HFFc6 (cell line): ENCODE results near the gene CAPN5. TPM values are rescaled to one million over a fixed set of nuclear protein-coding genes. Genes with fewer than 3 reads are reported as not detected.

Experiments used
- DNase-seq: peaks from one replicate; pipeline ENCODE4 v3.0.0-alpha.2; 2018
- H3K27ac Mint-ChIP-seq: 2 replicates; pipeline ENCODE4 v1.8.0; 2020; ENCODE audit warnings: mild to moderate bottlenecking, mixed read lengths
- H3K27me3 Mint-ChIP-seq: 2 replicates; pipeline ENCODE4 v1.8.0; 2021; ENCODE audit warnings: mild to moderate bottlenecking, moderate library complexity, mixed read lengths; ENCODE audit not compliant: insufficient read depth
- H3K36me3 Mint-ChIP-seq: 2 replicates; pipeline ENCODE4 v1.8.0; 2021; ENCODE audit warnings: low read depth, mixed read lengths
- H3K4me1 Mint-ChIP-seq: 2 replicates; pipeline ENCODE4 v1.8.0; 2020; ENCODE audit warnings: low read depth, mixed read lengths
- H3K4me3 Mint-ChIP-seq: 2 replicates; pipeline ENCODE4 v1.8.0; 2020; ENCODE audit warnings: mild to moderate bottlenecking, moderate library complexity, mixed read lengths
- H3K9me3 Mint-ChIP-seq: 2 replicates; pipeline ENCODE4 v1.8.0; 2020; ENCODE audit warnings: mild to moderate bottlenecking, mixed read lengths
- CTCF ChIP-seq: fragments of 200-600 bp; sonication (generic); IDR thresholded peaks from 2 replicates; pipeline ENCODE4 v1.5.0; 2021; ENCODE audit warnings: antibody characterized with exemption, mild to moderate bottlenecking
- total RNA-seq, 6 experiments: library from RNA; stranded (reverse); fragmentation: NEBNext Ultra II Directional; extraction: Animal tissue kit (Norgen Biotek cat#: 25700); gene quantifications; 2 replicates in 1 of 6; 3 replicates in 5 of 6; pipeline ENCODE4 v1.2.3, GENCODE V29; 2021

Gene CAPN5
- total RNA-seq, 6 experiments from 2014 or later, result 20.7 to 32.7 (median 29.0) TPM

- Mint-ChIP-seq H3K4me1 (no peaks in the 10 kb centered on the region), H3K9me3 (no peaks in the 10 kb centered on the region), H3K36me3 (no peaks in the 10 kb centered on the region), H3K27ac (no peak overlapping the region), H3K4me3 (no peak overlapping the region), H3K27me3 (peaks cover 29% of the 10 kb centered on the region)
- no peak for TF ChIP-seq CTCF
- DNase-seq, result no peak
Measured at GRCh38 chr11:77167111-77167626, 100.4 kb downstream of the CAPN5 start.

- H3K4me1 Mint-ChIP-seq, result no peaks in the 10 kb centered on the region
- no peaks in the 10 kb centered on the region for H3K9me3 Mint-ChIP-seq
- TF ChIP-seq CTCF, result no peak
- H3K36me3 Mint-ChIP-seq, result no peaks in the 10 kb centered on the region
- no peak overlapping the region for H3K27ac Mint-ChIP-seq
- no peak for DNase-seq
- no peak overlapping the region for H3K4me3 Mint-ChIP-seq
- H3K27me3 Mint-ChIP-seq, result peaks cover 24% of the 10 kb centered on the region
Measured at GRCh38 chr11:77167791-77168190, 101.0 kb downstream of the CAPN5 start.

- Mint-ChIP-seq H3K4me1 (no peaks in the 10 kb centered on the region), H3K36me3 (no peaks in the 10 kb centered on the region), H3K4me3 (no peak overlapping the region), H3K27me3 (peaks cover 32% of the 10 kb centered on the region), H3K27ac (no peak overlapping the region), H3K9me3 (no peaks in the 10 kb centered on the region)
- TF ChIP-seq CTCF, result no peak
- no peak for DNase-seq
Measured at GRCh38 chr11:77170107-77170506, 103.3 kb downstream of the CAPN5 start.

GRCh38 chr11:77171254-77171653, 104.5 kb downstream of the CAPN5 start:
- H3K4me3 Mint-ChIP-seq, result no peak overlapping the region
- DNase-seq, result no peak
- peaks cover 36% of the 10 kb centered on the region for H3K27me3 Mint-ChIP-seq
- no peaks in the 10 kb centered on the region for H3K9me3 Mint-ChIP-seq
- no peak for TF ChIP-seq CTCF
- no peaks in the 10 kb centered on the region for H3K4me1 Mint-ChIP-seq
- H3K36me3 Mint-ChIP-seq, result no peaks in the 10 kb centered on the region
- no peak overlapping the region for H3K27ac Mint-ChIP-seq

GRCh38 chr11:77171885-77172665, 105.3 kb downstream of the CAPN5 start:
- H3K36me3 Mint-ChIP-seq, result no peaks in the 10 kb centered on the region
- no peak overlapping the region for H3K27ac Mint-ChIP-seq
- no peaks in the 10 kb centered on the region for H3K9me3 Mint-ChIP-seq
- peaks cover 36% of the 10 kb centered on the region for H3K27me3 Mint-ChIP-seq
- no peaks in the 10 kb centered on the region for H3K4me1 Mint-ChIP-seq
- DNase-seq, result no peak
- H3K4me3 Mint-ChIP-seq, result no peak overlapping the region
- TF ChIP-seq CTCF, result no peak
